NCI-H748 (cell line): ENCODE results near the gene USP48.
"Not testable (repeated sequence)": the region's sequence is repeated elsewhere in the genome, so short reads cannot be mapped to it uniquely, and the experiment has no call there.

Source experiments
- DNase-seq: peaks from one replicate; lab custom pipeline; 2025; ENCODE audit not compliant: unreplicated experiment; lab: John Stamatoyannopoulos, UW

Gene USP48

GRCh38 chr1:21704145-21704544 lies 78.8 kb downstream of the USP48 start:
- DNase-seq: no peak

- DNase-seq: peak; percentile 16
Measured at GRCh38 chr1:21703318-21703963, 79.5 kb downstream of the USP48 start.

- no peak for DNase-seq
Measured at GRCh38 chr1:21702780-21703179, 80.2 kb downstream of the USP48 start.

- DNase-seq: no peak
Measured at GRCh38 chr1:21701401-21701800, 81.5 kb downstream of the USP48 start.

DNA sequence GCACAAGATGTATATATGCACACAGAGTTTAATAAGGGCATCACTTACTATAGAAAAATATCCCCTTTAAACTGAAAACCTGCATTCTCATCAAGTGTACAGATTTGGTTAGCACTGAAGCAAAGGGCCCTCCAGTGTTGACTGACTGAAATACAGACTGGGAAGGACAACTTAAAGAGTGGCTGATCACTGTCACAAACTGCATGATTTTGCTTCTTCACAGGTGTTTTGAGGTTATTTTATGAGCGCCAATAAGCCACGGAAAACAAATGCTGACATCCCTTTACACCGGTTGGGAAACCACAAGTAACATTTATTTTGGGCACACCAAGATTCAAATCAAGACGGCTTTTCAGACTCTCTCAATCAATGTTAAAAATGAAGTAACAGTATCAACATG lies 82.9 kb downstream of the USP48 start:
- no peak for DNase-seq

DNA sequence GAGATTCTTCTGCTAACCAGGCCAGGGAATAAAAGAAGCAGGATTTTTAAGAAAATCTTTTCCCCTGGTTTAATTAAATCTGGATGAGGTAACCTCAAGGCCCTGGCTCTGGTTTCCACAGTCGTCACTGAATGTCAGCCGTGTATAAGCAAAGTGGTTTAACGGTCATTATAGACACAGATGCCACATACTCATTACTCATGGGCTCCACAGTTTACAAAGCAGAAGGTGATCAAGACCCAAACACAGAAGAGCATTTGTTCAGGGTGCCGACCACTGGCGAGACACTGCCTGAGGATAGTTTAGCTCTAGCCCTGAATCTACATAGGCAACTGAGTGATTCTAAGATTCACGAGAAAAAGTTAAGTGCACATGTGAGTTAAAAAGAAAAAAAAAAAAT lies 86.0 kb downstream of the USP48 start:
- DNase-seq: no peak

DNA sequence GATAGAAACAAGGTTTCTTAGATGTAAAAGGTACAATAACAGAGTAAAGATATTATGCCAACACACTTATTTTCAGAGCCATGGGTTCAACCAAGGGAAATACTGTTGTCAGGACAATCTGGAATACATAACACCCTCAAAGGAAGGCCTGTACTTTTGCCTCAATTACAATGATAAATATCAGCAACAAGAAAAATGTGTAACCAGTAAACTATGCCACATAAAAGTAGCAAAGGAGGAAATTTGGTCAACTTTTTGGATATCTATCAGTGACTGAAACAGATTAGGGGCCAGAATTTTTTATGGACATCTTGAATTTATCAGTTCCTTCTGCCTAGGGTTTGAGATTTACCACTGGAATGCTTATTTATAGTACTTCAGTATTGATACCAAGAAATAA lies 89.2 kb downstream of the USP48 start:
- no peak for DNase-seq

DNA sequence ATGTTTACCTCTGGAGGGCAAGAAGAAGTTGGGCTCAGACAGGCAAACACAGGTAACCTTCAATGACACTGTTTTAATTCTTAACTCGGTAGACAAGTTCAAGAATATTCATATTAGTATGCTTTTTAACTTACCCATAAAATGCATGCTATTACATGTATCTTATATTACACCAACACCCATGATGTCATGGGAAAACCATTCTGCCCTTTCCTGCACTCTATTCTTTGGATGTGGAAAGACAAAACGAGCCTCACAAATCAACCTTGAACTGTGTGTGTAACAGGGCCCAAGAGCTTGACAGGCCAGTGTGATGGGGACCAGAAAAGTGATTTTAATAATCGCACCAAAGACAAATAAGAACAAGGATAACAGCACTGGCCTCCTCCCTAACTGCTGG lies 91.2 kb downstream of the USP48 start:
- DNase-seq: no peak

DNA sequence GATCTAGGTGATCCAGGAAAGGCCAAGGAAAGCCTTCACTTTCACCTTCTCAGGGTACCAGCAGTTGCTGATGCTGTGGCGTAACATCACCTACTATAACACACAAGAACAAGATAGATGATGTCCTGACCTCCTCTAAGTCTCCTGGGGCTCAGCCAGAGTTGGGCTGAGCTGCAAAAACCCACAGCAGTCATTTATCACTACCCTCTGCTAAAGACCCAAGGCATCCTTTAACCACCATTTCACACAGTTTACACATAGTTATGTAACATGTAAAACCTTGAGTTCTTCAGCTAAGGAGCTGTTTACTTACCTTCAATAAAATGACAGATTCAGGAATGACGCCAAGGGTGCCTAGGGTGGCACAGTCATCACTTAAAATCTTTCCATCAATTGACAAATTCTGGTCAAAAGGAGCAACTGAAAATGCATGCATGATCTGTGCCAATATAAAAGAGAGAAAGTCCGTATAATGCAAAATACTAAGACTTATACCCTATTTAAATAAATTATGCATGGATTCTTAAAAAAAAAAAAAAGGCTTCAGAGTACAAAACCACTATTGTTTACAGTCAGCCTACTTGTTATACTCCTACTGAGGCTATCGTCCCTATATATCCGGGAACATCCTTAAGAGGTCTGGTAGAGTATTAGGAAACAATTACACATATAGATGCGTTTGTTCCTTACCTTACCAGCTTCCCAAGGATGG lies 93.1 kb downstream of the USP48 start:
- no peak for DNase-seq

GRCh38 chr1:21687081-21687529 lies 95.8 kb downstream of the USP48 start:
- DNase-seq: no peak

- no peak for DNase-seq
Measured at GRCh38 chr1:21685946-21686678, 96.8 kb downstream of the USP48 start.

DNA sequence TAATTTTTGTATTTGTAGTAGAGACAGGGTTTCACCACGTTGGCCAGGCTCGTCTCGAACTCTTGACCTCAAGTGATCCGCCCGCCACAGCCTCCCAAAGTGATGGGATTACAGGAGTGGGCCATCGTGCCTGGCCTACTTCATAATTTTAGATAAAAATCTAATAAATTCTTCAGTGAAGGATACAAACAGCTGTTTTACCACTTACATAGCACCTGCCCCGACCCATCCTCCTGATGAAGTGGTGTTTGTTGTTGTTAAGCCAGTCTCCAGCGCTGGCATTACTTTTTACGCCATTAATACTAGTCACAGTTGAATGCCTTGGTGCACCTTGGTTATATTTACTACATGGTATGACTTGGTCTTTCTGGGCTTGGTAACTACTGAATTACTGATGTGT lies 101.5 kb downstream of the USP48 start:
- DNase-seq: no peak

GRCh38 chr1:21680918-21681317 lies 102.0 kb downstream of the USP48 start:
- DNase-seq: no peak

GRCh38 chr1:21680381-21680780 lies 102.6 kb downstream of the USP48 start:
- no peak for DNase-seq

DNA sequence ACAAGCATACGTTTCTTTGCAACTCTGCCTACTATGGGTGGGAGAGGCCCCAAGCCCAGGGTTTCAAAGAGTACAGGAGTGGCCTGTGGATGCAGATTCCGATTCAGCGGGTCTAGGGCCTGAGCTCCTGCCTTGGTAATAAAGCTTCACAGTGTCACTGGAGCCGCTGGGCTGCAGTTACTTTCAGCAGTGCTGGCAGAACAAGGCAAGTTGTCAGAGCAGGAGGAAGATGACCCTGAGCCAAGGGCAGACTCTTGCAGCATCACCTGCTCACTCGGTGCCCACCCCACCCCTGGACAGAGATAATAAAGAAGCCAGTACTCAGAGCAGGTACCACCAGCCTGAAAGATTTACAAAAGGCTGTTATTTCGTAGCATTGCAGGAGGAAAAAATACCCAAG lies 105.8 kb downstream of the USP48 start:
- no peak for DNase-seq

- DNase-seq: no peak
Measured at GRCh38 chr1:21674957-21675356, 108.0 kb downstream of the USP48 start.

GRCh38 chr1:21673853-21674252 lies 109.1 kb downstream of the USP48 start:
- not testable (repeated sequence) for DNase-seq

GRCh38 chr1:21673277-21673780 lies 109.6 kb downstream of the USP48 start:
- DNase-seq: no peak

- no peak for DNase-seq
Measured at GRCh38 chr1:21672478-21673276, 110.3 kb downstream of the USP48 start.

GRCh38 chr1:21671915-21672314 lies 111.0 kb downstream of the USP48 start:
- no peak for DNase-seq
